MM.1S (cell line): ENCODE measurements around the gene CCDC188.

Experiments
- DNase-seq: peaks from one replicate; pipeline ENCODE4 v3.0.0-alpha.2; 2015
- H2AFZ ChIP-seq: fragments of 300-600 bp; sonication (generic); 2 replicates; pipeline ENCODE4 v1.6.0; 2016; ENCODE audit warnings: antibody characterized with exemption, low read length
- H3F3A ChIP-seq: fragments of 300-600 bp; sonication (generic); 2 replicates; pipeline ENCODE4 v1.6.1; 2016; ENCODE audit warnings: mild to moderate bottlenecking, antibody characterized with exemption, low read length, moderate library complexity, mixed read lengths; ENCODE audit not compliant: insufficient read depth
- H3K27ac ChIP-seq: fragments of 300-600 bp; sonication (generic); 2 replicates; pipeline ENCODE4 v1.5.1; 2016; ENCODE audit warnings: mild to moderate bottlenecking, low read length
- H3K27me3 ChIP-seq: fragments of 300-600 bp; sonication (generic); replicated peaks from 2 replicates; pipeline ENCODE4 v1.6.0; 2016; ENCODE audit warnings: low read length; ENCODE audit not compliant: insufficient read depth
- H3K36me3 ChIP-seq: fragments of 300-600 bp; sonication (generic); replicated peaks from 2 replicates; pipeline ENCODE4 v1.6.1; 2016; ENCODE audit warnings: mild to moderate bottlenecking, low read length, mixed read lengths; ENCODE audit not compliant: insufficient read depth
- H3K4me1 ChIP-seq: fragments of 300-600 bp; sonication (generic); 2 replicates; pipeline ENCODE4 v1.6.1; 2016; ENCODE audit warnings: low read length, mixed read lengths
- H3K4me2 ChIP-seq: fragments of 300-600 bp; sonication (generic); 2 replicates; pipeline ENCODE4 v1.6.0; 2016; ENCODE audit warnings: low read depth, low read length
- H3K4me3 ChIP-seq: fragments of 300-600 bp; sonication (generic); 2 replicates; pipeline ENCODE4 v1.5.1; 2016; ENCODE audit warnings: low read length, mixed read lengths
- H3K79me2 ChIP-seq: fragments of 300-600 bp; sonication (generic); 2 replicates; pipeline ENCODE4 v1.6.1; 2016; ENCODE audit warnings: mixed run types, low read length, mixed read lengths
- H3K9ac ChIP-seq: fragments of 300-600 bp; sonication (generic); 2 replicates; pipeline ENCODE4 v1.6.1; 2016; ENCODE audit warnings: low read length, mixed read lengths
- H3K9me2 ChIP-seq: fragments of 300-600 bp; sonication (generic); replicated peaks from 2 replicates; pipeline ENCODE4 v1.6.1; 2016; ENCODE audit warnings: mild to moderate bottlenecking, low read length, mixed read lengths; ENCODE audit not compliant: insufficient read depth
- H3K9me3 ChIP-seq: fragments of 300-600 bp; sonication (generic); replicated peaks from 2 replicates; pipeline ENCODE4 v1.6.1; 2016; ENCODE audit warnings: mild to moderate bottlenecking, low read length, mixed read lengths; ENCODE audit not compliant: insufficient read depth
- H4K20me1 ChIP-seq: fragments of 300-600 bp; sonication (generic); 2 replicates; pipeline ENCODE4 v1.6.1; 2016; ENCODE audit warnings: mild to moderate bottlenecking, low read length, moderate library complexity, mixed read lengths; ENCODE audit not compliant: insufficient read depth
- EZH2 ChIP-seq: fragments of 300-600 bp; sonication (generic); optimal IDR thresholded peaks from 2 replicates; pipeline ENCODE3; 2017; ENCODE audit warnings: low read depth, mild to moderate bottlenecking, antibody characterized with exemption, low read length, mixed read lengths
- EZH2phosphoT487 ChIP-seq: fragments of 300-600 bp; sonication (generic); IDR thresholded peaks from 2 replicates; pipeline ENCODE4 v1.6.1; 2018; ENCODE audit warnings: antibody characterized with exemption, low read length
- TF ChIP-seq, protein P1 (sequence below): fragments of 300-600 bp; sonication (generic); IDR thresholded peaks from 2 replicates; pipeline ENCODE4 v1.5.1; 2016; ENCODE audit warnings: antibody characterized with exemption, low read length, mixed read lengths

The CCDC188 gene

DNA sequence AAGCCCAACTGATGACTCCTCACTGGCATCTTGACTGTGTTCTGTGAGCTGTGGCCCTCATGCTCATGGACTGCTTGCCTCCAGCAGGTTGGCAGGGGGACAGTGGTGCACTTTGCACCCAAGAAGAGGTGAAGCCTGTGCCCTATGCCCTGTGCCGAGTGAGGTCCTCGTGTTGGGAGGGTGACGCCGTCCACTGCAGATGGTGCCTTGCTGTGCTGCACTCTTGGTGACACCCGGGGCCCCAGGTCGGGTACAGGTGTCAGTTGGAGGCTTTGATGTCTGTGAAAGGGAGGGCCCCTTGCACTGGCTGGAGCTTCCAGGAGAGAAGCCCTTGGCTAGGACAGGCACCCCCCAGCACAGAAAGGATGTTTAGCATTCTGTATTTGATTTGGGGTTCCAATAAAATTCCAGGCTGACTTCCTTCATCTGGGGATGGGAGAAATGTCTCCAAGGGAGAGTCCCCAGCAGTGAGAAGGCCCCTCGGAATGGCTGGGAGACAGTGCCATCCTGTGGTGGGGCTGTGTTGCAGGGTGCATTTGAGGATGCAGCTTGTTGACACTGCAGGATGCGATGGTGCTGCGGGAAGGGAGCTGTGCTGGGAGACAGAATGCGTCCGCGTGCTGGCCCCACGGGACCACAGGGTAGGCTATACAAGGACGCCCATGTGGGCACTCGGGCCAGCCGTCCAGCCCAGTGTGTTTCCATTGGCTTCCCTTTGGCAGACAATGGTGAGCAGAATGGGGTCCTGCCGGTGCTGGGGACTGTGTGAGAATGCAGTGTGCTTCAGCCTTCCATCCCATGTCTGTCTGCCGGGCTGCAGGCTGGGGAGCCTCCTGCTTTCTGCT lies 21.7 kb downstream of the CCDC188 start:
- H2AFZ ChIP-seq: no peak overlapping the region
- peaks cover 21% of the 10 kb centered on the region for H3K79me2 ChIP-seq
- H3K9me3 ChIP-seq: no peaks in the 10 kb centered on the region
- no peaks in the 10 kb centered on the region; the same call in 1 of the 2 replicates for H3K36me3 ChIP-seq
- H3K4me2 ChIP-seq: no peak overlapping the region
- H3K9ac ChIP-seq: no peak overlapping the region
- peaks cover 36% of the 10 kb centered on the region for H3F3A ChIP-seq
- H3K9me2 ChIP-seq: no peaks in the 10 kb centered on the region
- 0 out of 2 replicates have a peak, but pooled peaks cover 5% of the 10 kb centered on the region for H4K20me1 ChIP-seq
- no peak overlapping the region; the same call in 1 of the 2 replicates for H3K27ac ChIP-seq
- peak; percentile 42 for DNase-seq
- H3K4me1 ChIP-seq: 0 out of 2 replicates have a peak, but pooled peaks cover 3% of the 10 kb centered on the region
- no peak for TF ChIP-seq EZH2phosphoT487
- TF ChIP-seq, protein P1, sequence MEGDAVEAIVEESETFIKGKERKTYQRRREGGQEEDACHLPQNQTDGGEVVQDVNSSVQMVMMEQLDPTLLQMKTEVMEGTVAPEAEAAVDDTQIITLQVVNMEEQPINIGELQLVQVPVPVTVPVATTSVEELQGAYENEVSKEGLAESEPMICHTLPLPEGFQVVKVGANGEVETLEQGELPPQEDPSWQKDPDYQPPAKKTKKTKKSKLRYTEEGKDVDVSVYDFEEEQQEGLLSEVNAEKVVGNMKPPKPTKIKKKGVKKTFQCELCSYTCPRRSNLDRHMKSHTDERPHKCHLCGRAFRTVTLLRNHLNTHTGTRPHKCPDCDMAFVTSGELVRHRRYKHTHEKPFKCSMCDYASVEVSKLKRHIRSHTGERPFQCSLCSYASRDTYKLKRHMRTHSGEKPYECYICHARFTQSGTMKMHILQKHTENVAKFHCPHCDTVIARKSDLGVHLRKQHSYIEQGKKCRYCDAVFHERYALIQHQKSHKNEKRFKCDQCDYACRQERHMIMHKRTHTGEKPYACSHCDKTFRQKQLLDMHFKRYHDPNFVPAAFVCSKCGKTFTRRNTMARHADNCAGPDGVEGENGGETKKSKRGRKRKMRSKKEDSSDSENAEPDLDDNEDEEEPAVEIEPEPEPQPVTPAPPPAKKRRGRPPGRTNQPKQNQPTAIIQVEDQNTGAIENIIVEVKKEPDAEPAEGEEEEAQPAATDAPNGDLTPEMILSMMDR: peak; percentile 47
- no peaks in the 10 kb centered on the region for H3K27me3 ChIP-seq
- no peak overlapping the region for H3K4me3 ChIP-seq

DNA sequence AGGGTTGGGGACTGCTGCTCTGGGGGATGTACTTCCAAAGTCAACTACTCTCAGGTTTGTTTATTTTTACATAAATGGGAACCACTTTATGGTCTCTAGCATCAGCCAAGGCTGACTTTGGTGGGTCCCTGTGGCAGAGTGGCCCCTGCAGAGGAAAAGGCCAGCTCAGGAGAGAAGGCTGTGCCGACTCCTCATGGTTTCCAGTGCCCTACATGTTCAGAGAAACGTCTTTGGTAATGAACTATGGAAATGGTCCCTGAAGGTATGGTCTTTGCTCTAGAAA lies 22.3 kb downstream of the CCDC188 start:
- peaks cover 25% of the 10 kb centered on the region for H3K79me2 ChIP-seq
- TF ChIP-seq EZH2 (no peak), EZH2phosphoT487 (no peak)
- TF ChIP-seq, protein P1: no peak
- no peak overlapping the region; the same call in 1 of the 2 replicates for H3K27ac ChIP-seq
- no peak overlapping the region for H3K4me3 ChIP-seq
- no peaks in the 10 kb centered on the region for H3K9me3 ChIP-seq
- H3K9me2 ChIP-seq: no peaks in the 10 kb centered on the region
- no peak overlapping the region for H3K4me2 ChIP-seq
- no peak overlapping the region for H3K9ac ChIP-seq
- no peaks in the 10 kb centered on the region for H3K27me3 ChIP-seq
- H3K36me3 ChIP-seq: no peaks in the 10 kb centered on the region; the same call in 1 of the 2 replicates
- peaks cover 36% of the 10 kb centered on the region for H3F3A ChIP-seq
- 0 out of 2 replicates have a peak, but pooled peaks cover 3% of the 10 kb centered on the region for H3K4me1 ChIP-seq
- peaks cover 9% of the 10 kb centered on the region; the same call in 1 of the 2 replicates for H4K20me1 ChIP-seq
- no peak for DNase-seq
- H2AFZ ChIP-seq: no peak overlapping the region

DNA sequence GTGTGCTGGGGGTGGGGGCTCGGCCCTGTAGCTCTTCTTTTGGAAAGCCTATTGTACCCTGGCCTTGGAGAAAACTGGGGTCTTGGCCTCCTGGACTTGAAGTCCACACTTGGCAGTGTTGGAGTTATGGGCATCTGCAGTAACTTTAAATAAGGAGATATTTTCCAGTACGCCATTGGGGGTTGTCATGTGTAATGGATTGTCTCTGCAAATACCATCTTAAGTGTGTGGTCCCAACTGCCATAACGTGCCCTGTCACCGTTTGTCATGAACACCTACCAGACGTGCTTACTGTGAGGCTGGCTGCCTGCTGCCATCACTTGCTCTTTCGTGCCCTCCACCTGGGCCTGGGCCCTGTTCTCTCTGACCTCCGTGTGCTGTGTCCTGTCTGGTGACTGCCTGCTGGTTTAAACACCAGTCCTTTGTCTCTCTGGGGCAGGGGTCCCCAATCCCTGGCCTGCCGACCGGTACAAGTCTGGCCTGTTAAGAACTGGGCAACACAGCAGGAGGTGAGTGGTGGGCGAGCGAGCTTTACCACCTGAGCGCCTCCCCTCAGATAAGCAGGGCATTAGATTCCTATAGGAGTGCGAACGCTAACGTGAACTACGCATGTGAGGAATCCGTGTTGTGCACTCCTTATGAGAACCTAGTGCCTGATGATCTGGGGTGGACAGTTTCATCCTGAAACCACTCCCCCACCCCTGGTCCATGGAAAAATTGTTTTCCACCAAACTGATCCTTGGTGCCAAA lies 22.8 kb downstream of the CCDC188 start:
- Histone ChIP-seq H3K79me2 (peaks cover 28% of the 10 kb centered on the region), H3K9ac (no peak overlapping the region), H3K36me3 (no peaks in the 10 kb centered on the region; the same call in 1 of the 2 replicates), H3F3A (peaks cover 36% of the 10 kb centered on the region), H4K20me1 (peaks cover 12% of the 10 kb centered on the region; the same call in 1 of the 2 replicates), H3K4me3 (no peak overlapping the region), H2AFZ (no peak overlapping the region), H3K4me2 (no peak overlapping the region), H3K27ac (no peak overlapping the region), H3K27me3 (no peaks in the 10 kb centered on the region), H3K9me3 (no peaks in the 10 kb centered on the region), H3K9me2 (no peaks in the 10 kb centered on the region), H3K4me1 (0 out of 2 replicates have a peak, but pooled peaks cover 3% of the 10 kb centered on the region)
- no peak for TF ChIP-seq EZH2
- TF ChIP-seq, protein P1: no peak
- no peak for DNase-seq
